Stimulated activated CD4-positive, alpha-beta T cell treated with anti-CD3 and anti-CD28 coated beads, Interleukin-2, amount 100 ng/mL, for 4 hours (primary cell): ENCODE measurements around the gene BORCS5.
A peak's percentile ranks its signal among the peaks of the same experiment; 100 is the strongest.

Experiments used
- DNase-seq: peaks from one replicate; pipeline ENCODE4 v3.0.0-alpha.2; 2020; ENCODE audit warnings: low read depth

BORCS5 gene

DNA sequence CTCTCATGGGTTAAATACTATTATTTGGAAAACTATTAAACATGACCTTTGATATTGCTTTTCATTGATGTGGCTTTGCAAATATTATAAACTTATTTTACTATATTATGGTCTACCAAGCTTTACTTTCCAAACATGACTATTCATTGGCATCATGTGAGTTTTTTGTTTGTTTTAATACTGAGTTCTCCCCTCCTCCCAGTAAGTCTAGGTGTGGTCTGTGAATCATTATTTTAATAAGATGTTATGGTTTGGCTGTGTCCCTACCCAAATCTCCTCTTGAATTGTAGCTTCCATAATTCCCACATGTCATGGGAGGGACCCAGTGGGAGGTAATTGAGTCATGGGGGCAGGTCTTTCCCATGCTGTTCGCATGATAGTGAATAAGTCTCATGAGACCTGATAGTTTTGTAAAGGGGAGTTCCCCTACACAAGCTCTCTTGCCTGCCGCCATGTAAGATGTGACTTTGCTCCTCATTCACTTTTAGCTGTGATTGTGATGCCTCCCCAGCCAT is 80.0 kb downstream of the BORCS5 start:
- DNase-seq: no peak

DNA sequence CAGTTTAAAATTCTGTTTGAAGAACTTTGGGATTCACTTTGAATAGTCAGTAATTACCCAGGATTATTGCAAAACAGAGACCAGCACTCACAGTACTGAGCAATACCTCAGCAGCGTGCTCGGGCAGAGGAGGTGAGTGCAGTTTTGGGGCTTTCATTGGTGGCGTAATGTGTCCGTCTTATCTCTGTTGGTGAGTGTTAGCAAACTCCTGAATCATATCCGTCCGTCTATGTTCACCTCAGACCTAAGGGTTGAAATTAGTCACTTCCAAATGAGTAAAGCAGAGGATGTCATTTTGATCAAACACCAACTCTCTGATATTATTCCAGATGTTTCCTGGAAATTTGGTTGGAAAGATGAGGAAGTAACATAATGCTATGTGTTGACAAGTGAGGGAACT is 82.8 kb downstream of the BORCS5 start:
- DNase-seq: no peak

DNA sequence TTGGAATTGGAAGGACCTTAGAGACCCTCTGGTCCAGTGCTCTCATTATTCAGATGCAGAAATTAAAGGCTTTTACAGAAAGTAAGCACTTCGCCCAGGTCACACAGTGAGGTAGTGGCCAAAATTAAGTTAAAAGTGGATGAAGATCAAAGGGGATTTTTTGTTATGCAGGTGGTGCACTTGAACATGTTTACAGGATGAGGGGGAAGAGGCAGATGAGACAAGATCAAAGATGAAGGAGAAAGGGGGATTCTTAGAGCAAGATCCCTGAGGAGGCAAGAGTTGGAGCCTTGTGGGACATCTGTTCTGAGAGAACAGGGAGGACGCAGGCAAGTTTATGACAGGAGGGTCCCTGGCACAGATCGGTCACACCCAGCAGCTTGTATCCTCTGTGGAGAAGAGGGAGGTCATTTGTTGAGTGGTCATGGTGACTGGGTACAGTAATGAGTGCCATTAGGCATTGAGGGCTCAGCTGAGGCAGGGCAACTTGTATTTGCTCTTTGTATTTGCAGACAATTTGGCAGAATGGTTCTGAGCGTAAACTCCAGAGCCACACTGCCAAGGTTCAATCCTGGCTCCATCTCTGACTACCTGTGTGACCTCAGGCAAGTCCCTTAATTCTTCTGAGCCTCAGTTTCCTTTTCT is 84.0 kb downstream of the BORCS5 start:
- DNase-seq: no peak

DNA sequence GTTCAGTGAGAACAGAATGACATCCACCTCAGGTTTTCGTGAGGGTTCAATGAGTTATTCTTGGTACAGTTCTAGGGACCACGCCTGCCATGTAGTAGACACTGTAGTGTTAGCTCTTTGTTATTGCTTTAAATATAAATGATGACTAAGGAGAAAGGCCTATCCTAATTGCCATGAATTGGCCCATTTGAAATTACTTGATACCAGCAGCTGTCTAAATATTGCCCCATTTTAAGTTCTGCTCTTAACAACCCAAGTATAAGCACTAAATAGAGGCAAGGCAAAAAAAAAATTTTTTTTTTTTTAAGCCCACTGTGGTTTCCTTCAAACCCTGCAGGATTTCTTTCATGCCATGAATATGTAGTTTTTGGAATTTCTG is 84.5 kb downstream of the BORCS5 start:
- no peak for DNase-seq

DNA sequence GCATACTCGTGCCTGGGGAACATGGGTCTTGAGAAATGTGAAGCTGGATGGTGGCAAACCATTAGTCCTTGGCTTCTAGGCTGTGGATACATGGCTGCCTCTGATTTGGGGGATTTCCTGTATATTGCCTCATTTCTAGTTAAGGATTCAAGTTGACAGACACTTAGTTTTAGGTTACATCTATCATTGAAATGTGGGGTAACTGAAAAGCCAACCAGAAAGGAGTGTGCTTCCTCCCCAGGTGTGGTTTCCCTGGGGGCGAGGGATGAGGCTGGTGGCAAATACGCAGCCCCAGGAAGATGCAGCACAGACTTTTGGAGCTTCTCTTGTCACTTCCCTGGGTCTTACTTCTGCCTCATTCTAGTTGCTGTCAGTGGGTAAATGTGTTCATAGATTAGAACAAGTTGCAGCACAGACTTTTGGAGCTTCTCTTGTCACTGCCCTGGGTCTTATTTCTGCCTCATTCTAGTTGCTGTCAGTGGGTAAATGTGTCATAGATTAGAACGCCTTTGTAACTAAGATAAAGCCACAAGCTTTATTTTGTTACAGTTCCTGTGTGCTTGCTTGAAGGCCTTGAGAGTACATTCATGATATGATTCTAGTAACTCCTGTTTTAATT is 85.1 kb downstream of the BORCS5 start:
- DNase-seq: no peak

DNA sequence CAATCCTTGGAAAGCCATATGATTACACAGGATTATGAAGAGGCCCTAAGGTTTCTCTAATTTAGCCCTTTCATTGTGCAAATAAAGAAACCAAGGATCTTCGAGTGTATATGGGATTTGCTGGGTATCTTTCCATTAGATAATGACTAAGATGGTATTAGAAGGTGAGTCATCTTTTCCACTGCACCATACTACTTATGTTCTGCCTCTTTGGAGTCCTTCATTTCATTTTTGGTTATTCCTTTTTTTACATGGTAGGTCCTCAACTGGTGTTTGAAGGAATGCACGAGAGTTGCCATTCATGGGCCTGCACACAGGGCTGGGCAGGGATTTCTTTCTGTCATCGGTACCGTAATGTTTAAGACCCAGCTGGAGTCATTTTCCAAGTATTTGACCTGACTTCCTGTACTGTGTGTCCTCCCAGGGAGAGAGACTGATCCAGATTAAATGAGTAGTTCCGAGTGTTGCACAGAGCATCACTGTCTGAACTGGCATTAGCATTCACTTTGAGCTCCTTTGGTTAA is 85.7 kb downstream of the BORCS5 start:
- no peak for DNase-seq

DNA sequence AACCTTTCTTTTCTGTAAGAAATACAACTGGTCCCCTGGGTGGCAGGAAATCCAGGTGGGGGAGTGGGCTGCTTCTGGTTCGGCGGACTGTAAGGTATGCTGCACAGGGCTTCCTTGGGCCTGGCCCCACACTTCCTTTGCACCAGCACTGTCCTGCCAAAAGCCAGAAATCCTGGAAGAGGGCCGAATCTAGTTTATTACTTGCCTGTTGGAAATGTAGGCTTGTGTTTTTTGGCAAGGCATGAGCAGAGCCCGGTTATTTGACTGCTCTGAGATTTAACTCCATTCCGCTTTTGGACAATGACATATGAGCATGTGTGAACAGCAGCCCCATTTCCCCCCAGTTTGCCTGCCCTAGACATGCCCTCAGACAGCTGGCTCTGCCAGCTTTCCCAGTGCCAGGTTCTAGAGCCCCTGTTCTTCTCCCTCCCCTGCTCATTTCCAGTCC is 86.6 kb downstream of the BORCS5 start:
- no peak for DNase-seq

DNA sequence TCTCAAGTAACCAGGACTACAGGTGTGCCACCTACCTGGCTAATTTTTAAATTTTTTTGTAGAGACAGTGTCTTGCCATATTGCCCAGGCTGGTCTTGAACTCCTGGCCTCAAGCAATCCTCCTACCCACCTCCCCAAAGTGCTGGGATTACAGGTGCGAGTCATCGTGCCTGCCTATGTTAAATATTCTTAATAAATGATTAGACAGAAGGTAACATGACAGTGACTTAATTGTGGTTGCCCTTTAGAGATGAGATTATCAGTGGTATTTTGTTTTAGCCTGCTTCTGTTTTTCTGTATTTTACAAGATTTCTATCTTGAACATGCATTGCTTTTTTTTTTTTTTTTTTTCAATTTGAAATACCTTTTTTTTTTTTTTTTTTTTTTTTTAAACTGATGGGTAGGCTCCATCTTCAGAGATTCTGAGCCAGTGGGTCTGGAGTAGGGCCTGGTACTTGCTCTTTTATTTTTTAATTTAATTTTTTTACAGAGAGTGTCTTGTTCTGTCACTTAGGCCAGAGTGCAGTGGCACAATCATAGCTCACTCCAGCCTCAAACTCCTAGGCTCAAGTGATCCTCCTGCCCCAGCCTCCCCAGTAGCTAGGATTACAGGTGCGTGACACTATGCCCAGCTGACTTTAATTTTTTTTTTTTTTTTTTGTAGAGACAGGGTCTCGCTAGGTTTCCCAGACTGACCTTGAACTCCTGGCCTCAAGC is 88.4 kb downstream of the BORCS5 start:
- no peak for DNase-seq

DNA sequence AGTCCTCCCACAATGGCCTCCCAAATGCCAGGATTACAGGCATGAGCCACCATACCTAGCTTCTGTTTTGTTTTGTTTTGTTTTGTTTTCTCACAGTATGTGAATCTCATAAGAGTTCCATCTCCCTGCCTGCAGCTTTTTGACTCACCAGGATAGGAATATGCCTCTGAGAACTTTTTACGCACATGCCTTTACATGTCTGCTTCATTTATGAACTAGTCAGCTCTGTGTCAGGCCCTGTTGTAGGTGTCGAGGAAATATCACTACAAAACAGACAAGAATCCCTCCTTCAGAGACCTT is 89.0 kb downstream of the BORCS5 start:
- DNase-seq: no peak

DNA sequence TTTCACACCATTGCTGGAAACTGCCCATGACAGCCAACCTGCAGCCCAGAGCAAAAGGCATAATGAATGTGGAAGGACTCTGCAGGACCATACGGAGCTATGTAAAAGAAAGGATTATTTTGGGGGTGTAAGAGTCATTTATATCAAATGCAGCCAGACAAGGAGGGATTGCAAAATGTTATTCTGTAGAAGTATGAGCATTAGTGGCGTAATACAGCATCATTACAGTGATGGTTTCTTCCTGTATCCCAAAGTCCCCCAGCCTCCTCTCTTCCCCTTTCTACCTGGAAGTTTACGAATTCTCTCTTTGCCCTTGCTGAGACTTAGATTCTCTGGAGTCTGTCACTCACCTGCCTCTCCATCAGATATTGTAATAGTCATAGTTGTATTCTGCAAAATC is 89.9 kb downstream of the BORCS5 start:
- DNase-seq: no peak

DNA sequence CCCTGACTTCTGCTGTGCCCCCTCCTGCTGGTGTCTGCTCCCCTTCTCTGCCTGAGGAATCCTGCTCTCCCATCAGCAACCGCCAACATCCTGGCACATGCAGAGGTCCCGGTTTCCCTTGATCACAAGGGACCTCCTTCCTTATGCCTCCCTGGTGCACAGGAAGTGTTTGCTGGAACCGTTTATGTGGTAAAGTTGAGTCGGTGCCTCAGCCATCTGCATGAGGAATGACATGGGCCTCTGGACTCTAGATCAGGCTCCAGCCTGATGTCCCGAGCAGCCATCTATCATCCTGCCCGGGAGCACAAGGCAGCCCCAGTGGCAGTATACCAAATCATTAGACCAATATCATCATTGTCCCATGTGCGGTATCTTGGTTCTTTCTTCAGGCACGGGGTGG is 90.4 kb downstream of the BORCS5 start:
- DNase-seq: no peak

DNA sequence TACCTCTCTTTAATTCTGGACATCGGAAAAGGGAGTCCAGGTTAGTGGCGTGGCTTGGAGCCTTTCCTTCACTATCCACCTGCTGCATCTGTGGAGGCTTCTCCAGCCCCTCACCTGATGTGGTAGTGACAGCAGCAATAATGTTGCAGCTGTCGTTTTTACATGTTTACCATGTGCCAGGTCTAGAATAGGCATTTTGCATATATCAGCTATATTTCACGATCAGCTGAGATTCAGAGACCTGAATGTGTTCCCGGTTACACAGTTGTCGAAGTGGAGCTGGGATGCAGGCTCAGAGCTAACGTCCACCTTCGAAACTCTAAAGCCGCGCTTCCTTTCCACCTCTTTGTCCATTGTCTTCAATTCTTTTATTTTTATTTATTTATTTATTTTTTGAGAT is 91.0 kb downstream of the BORCS5 start:
- no peak for DNase-seq

DNA sequence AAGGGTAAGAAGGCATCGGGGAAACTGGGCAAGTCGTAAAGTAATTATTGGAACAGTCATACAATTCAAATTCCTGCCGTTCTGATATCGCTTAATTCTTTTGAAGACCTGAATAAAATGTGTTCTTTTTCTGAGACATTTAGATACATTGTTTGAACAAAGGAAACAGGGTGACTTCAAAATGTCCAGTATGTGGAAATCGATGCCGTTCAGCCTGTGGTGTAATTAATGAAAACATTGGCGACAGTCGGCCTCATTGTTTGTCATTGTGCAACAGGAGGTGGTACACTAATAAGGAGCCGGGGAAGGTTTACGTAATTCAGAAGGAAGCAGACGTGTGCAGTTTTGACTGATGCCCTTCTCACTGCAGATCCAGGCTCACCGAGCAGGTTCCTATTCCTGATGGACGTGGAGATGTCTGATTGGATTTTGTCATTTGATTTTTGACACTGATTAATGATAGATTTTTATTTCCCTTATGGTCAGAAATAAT is 92.7 kb downstream of the BORCS5 start:
- DNase-seq: no peak

DNA sequence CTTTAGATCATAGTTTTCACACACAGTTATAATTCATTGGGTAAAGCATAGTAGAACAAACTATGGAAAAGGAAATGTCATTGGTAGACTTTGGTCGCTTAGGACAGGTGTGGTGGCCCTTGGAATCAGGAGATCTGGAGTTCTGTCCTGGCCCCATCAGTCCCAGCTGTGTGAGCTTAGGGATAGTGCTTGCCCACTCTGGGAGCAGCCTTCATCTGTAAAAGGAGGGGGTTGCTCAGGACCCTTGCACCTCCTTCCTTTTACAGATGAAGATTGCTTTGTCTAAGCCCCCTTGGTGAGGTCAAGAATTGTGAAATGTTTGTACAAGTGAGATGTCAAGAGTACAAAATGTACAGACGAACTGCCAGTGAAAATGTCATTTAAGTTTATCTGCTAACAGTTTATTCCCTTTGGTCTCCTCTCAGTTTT is 93.2 kb downstream of the BORCS5 start:
- no peak for DNase-seq

DNA sequence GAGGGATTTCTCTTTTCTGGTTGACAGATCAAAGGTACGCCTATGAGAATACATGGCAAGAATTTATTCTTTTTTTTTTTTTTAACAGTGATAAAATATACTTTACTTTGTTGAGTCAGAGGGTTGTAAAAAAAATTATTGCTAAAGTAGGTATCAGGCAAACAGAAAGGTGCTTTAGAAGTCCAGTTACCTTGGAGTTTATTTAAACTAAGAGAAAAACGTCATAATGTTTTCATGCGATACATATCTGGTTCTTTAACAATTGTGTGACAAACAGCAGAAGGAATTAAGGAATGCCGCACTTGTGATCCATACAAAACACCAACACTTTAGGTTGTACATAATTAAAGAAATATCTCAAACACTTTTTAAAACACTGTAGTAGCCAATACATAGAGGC is 94.2 kb downstream of the BORCS5 start:
- no peak for DNase-seq

DNA sequence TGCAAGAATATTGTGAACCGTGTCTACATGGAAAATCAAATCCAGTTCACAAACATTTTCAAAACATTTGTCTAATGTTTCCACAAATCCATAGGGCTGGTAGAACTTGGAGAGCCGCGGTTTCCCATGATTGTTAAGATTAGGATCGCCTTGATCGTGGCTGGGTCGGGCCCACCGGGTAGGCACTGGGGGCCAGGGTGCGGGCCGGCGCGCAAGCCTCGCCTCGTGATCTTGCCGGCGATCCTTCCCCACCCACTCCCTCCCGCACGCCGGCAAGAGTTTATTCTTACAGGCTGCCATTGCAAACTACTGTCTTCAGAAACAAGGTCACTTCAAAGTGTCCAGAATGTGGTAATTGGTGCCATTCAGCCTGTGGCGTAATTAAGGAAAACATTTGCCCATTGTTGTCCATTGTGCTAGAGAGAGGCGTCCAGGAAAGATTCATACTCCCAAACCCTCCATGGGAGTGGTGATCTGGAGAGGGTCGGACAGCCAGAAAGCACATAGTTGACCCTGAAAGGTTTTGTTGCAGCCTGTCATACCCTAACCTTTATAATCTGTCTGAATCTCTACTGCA is 95.5 kb downstream of the BORCS5 start:
- no peak for DNase-seq

DNA sequence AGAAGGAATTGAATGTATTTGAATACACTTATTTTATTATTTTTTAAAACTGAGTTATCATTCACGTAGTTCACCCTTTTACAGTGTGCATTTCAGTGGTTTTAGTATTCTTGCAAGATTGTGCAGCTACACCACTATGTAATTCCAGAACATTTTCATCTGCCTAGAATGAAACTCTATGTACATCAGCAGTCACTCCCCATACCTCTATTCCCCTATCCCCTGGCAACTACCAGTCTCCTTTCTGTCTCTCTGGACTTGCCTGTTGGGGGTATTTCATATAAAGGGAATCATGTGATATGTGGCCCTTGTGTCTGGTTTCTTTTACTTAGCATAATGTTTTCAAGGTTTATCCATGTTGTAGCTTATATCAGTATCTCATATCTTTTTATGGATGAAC is 96.8 kb downstream of the BORCS5 start:
- DNase-seq: no peak

DNA sequence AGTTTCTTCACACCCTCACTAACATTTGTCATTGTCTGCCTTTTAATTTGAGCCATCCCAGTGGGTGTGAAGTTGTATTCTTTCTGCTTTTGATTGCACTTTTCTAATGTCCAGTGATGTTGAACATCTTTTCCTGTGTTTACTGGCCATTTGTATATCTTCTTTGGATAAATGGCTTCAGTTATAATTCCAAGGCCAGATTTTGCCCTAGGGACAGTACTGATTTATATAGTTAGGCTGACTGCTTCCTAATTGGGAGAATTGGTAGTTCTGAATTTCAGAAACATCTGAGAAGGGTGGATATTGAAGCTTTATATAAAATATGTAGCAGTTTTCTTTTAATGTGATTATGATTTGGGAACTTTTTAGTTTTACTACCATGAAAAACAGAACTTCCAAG is 97.4 kb downstream of the BORCS5 start:
- DNase-seq: no peak

DNA sequence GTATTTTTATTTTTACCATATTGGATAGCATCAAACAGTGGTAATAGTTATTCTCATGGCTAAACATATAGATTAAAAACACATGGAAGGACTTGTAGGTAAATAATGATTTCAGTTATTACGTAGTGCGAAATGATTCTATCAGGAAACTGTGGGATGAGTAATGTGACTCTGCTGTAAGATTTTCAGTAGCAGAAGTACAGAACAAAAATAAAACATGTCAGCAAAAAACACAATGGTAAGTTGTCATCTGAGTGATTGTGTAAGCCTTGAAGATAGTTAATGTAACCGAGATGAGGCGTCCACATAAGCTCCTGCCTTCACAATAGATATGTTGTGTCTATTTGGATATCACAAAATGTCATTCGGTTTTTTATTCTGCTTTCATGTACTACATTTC is 99.8 kb downstream of the BORCS5 start:
- no peak for DNase-seq

DNA sequence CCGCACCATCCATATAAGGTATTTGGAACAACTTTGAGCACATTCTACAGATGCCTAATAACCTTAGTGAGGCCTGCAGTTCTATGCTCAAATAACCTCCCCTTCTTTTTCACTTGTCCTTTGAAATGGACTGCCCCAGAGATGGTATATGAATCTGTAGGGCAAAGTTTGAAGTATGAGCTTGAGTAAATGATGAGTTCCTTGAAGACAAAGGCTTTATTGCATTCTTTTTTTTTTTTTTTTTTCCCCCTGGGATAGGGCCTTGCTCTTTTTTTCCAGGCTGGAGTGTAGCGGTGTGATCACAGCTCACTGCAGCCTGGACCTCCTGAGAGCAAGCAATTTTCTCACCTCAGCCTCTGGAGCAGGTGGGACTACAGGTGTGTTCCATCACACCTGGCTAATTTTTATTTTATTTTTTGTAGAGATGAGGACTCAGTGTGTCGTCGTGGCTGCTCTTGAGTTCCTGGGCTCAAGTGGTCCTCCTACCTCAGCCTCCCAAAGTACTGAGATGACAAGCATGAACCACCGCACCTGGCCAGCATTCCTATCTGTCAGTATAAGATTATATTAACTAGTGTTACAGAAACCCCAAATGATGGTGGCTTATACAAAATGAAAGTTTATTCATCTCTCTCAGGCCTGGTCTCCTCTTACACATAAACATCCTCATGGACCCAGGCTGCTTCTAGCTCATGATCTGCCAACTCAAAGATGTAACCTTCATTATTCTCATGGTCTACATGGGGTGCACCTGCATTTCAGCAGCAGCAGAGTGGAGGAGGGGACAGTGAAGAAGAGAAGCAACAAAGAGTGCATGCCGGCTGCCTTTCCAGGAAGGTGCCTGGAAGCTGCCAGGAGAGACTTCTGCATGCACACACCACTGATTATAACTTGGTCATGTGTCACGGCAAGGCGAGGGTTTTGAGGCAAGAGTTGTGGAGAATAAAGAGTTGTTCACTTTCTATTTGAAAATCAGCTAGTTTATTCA is 104.4 kb downstream of the BORCS5 start:
- DNase-seq: no peak

DNA sequence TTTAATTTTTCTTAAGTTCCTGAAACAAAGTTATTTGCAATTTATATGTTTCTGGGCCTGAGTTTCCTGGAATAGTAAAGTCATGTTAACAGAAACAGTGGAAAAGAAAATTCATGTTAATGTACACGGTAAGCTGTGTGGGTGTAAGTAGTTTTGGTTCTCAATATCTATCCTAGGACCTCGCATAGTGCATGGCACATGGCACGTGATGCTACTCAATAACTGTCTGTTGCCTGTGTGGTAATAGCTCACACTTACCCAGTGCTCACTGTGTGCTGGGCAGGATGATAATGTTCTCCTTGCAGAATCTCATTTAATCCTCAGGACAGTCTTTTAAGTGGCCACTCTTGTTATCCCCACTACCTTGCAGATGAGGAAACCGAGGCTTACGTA is 105.0 kb downstream of the BORCS5 start:
- peak; percentile 24 for DNase-seq

DNA sequence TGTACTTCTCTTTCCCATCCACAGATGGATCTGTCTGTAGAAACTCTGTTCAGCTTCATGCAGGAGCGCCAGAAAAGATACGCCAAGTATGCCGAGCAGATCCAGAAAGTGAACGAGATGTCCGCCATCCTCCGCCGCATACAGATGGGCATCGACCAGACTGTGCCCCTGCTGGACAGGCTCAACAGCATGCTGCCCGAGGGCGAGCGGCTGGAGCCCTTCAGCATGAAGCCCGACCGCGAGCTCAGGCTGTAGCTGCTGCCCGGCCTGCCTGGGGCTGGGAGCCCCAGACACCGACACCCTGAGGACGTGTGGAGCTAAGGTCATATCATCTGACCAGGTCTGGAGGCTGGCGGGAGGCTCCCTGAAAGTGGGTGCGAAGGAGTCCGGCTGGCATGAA is 108.6 kb downstream of the BORCS5 start:
- no peak for DNase-seq
